H1 (cell line): Measurements from ENCODE around the gene CHCHD6. TPM values are rescaled to one million over a fixed set of nuclear protein-coding genes. Genes with fewer than 3 reads are reported as not detected.

Experiments used
- CTCF ChIA-PET: fragments of 300-600 bp; sonication (Branson Sonifier 250); formaldehyde crosslinking; loops from one replicate; lab custom pipeline; 2021; ENCODE audit not compliant: partially characterized antibody; lab: Charles Lee
- POLR2A ChIA-PET: fragments of 300-600 bp; sonication (Branson Sonifier 250); formaldehyde crosslinking; loops from one replicate; lab custom pipeline; 2021; ENCODE audit warnings: inconsistent platforms; ENCODE audit not compliant: partially characterized antibody; lab: Charles Lee
- DNase-seq, 2 experiments: peaks; one replicate each; pipeline versions ENCODE4 v3.0.0 to v3.0.0-alpha.2; 2010 to 2022; ENCODE audit warnings: low spot score in 2 of 2, low read depth in 1 of 2, mixed read lengths in 1 of 2
- FAIRE-seq: peaks from 2 replicates; lab custom pipeline; 2011; peaks lifted over from hg19 to GRCh38; lab: Jason Lieb, UNC
- H2AFZ ChIP-seq: 2 replicates; pipeline ENCODE4 v1.8.1; 2012; ENCODE audit warnings: low read length, inconsistent platforms
- H2AK5ac ChIP-seq: 2 replicates; pipeline ENCODE4 v1.6.1; 2013; ENCODE audit warnings: low read depth, low read length
- H2BK120ac ChIP-seq: replicated peaks from 2 replicates; pipeline ENCODE3; 2013; ENCODE audit warnings: low read depth, low read length, inconsistent platforms
- H2BK12ac ChIP-seq: 2 replicates; pipeline ENCODE4 v1.6.1; 2013; ENCODE audit warnings: low read depth, low read length
- H2BK15ac ChIP-seq: 2 replicates; pipeline ENCODE4 v1.6.1; 2013; ENCODE audit warnings: low read length
- H2BK20ac ChIP-seq: 2 replicates; pipeline ENCODE4 v1.6.1; 2013; ENCODE audit warnings: low read length
- H2BK5ac ChIP-seq: 2 replicates; pipeline ENCODE4 v1.6.1; 2013; ENCODE audit warnings: low read depth, low read length
- H3K14ac ChIP-seq: 2 replicates; pipeline ENCODE4 v1.6.1; 2013; ENCODE audit warnings: inconsistent platforms; ENCODE audit not compliant: insufficient read length
- H3K18ac ChIP-seq: 2 replicates; pipeline ENCODE4 v1.6.1; 2013; ENCODE audit warnings: low read length; ENCODE audit errors: extremely low read depth
- H3K23ac ChIP-seq: 2 replicates; pipeline ENCODE4 v1.6.1; 2013; ENCODE audit warnings: inconsistent platforms; ENCODE audit not compliant: insufficient read length
- H3K23me2 ChIP-seq: 2 replicates; pipeline ENCODE4 v1.6.1; 2013; ENCODE audit warnings: low read depth, low read length
- H3K27ac ChIP-seq: 2 replicates; pipeline ENCODE4 v1.6.1; 2011; ENCODE audit warnings: low read depth, low read length, inconsistent platforms
- H3K27me3 ChIP-seq, 4 experiments: replicated peaks in 1 of 4; 1 replicate in 1 of 4; 2 replicates in 3 of 4; pipeline versions ENCODE4 v1.6.1 to v1.8.1; 2011 to 2013; ENCODE audit warnings: low read length in 3 of 4, mild to moderate bottlenecking in 3 of 4, inconsistent platforms in 2 of 4, mixed read lengths in 2 of 4, moderate library complexity in 1 of 4; ENCODE audit not compliant: control insufficient read depth in 3 of 4, insufficient read depth in 3 of 4; ENCODE audit errors: extremely low read depth in 1 of 4
- H3K36me3 ChIP-seq, 4 experiments: 2 replicates each; pipeline versions ENCODE4 v1.6.1 to v1.8.1; 2011 to 2013; ENCODE audit warnings: mild to moderate bottlenecking in 4 of 4, low read length in 3 of 4, moderate library complexity in 2 of 4, control low read depth in 1 of 4, inconsistent platforms in 1 of 4; ENCODE audit not compliant: insufficient read depth in 4 of 4, control insufficient read depth in 2 of 4
- H3K4ac ChIP-seq: replicated peaks from 2 replicates; pipeline ENCODE3; 2013; ENCODE audit warnings: low read length, low read depth, mixed read lengths, inconsistent platforms; ENCODE audit not compliant: insufficient read length
- H3K4me1 ChIP-seq, 4 experiments: replicated peaks in 1 of 4; 1 replicate in 1 of 4; 2 replicates in 3 of 4; pipeline versions ENCODE4 v1.6.1 to v1.8.1; 2011 to 2013; ENCODE audit warnings: low read length in 3 of 4, inconsistent platforms in 2 of 4, mixed read lengths in 1 of 4; ENCODE audit not compliant: insufficient read depth in 4 of 4, control insufficient read depth in 3 of 4
- H3K4me2 ChIP-seq, 2 experiments: 2 replicates each; pipeline versions ENCODE4 v1.6.1 to v1.8.1; 2011 to 2013; ENCODE audit warnings: low read depth in 2 of 2, low read length in 2 of 2, control low read depth in 1 of 2, inconsistent platforms in 1 of 2, mild to moderate bottlenecking in 1 of 2; ENCODE audit not compliant: insufficient read depth in 1 of 2
- H3K4me3 ChIP-seq, 4 experiments: fragments of 200-600, 300-600 bp in 1 of 4; sonication (generic), shearing (Covaris generic), sonication (Bioruptor Twin) in 1 of 4; 2 replicates each; pipeline versions ENCODE4 v1.5.1 to v1.8.1; 2011 to 2016; ENCODE audit warnings: low read length in 4 of 4, low read depth in 3 of 4, control low read depth in 2 of 4, inconsistent platforms in 2 of 4, mild to moderate bottlenecking in 2 of 4, mixed read lengths in 1 of 4, moderate library complexity in 1 of 4; ENCODE audit not compliant: insufficient read depth in 2 of 4; ENCODE audit errors: extremely low read depth in 1 of 4
- H3K56ac ChIP-seq: replicated peaks from 2 replicates; pipeline ENCODE3; 2013; ENCODE audit warnings: low read depth, mild to moderate bottlenecking, mixed read lengths, low read length, inconsistent platforms; ENCODE audit not compliant: insufficient read length
- H3K79me1 ChIP-seq: 2 replicates; pipeline ENCODE4 v1.6.1; 2013; ENCODE audit warnings: low read depth, low read length, control low read depth
- H3K79me2 ChIP-seq, 2 experiments: 2 replicates each; pipeline versions ENCODE4 v1.6.1 to v1.8.1; 2012 to 2013; ENCODE audit warnings: low read length in 2 of 2, mild to moderate bottlenecking in 2 of 2, inconsistent platforms in 1 of 2; ENCODE audit not compliant: insufficient read depth in 2 of 2, control insufficient read depth in 1 of 2
- H3K9ac ChIP-seq, 4 experiments: replicated peaks in 1 of 4; 1 replicate in 1 of 4; 2 replicates in 3 of 4; pipeline versions ENCODE4 v1.6.1 to v1.8.1; 2011 to 2013; ENCODE audit warnings: low read depth in 3 of 4, low read length in 3 of 4, control low read depth in 2 of 4, mild to moderate bottlenecking in 2 of 4, moderate library complexity in 2 of 4, inconsistent platforms in 1 of 4; ENCODE audit errors: extremely low read depth in 1 of 4
- H3K9me3 ChIP-seq, 2 experiments: 2 replicates each; pipeline versions ENCODE4 v1.6.1 to v1.8.1; 2012 to 2013; ENCODE audit warnings: mild to moderate bottlenecking in 2 of 2, moderate library complexity in 2 of 2, control low read depth in 1 of 2, inconsistent platforms in 1 of 2, low read depth in 1 of 2, low read length in 1 of 2, mixed read lengths in 1 of 2; ENCODE audit not compliant: insufficient read depth in 2 of 2
- H4K20me1 ChIP-seq, 2 experiments: replicated peaks in 1 of 2; 2 replicates each; pipeline versions ENCODE3 to v1.8.1; 2011 to 2013; ENCODE audit warnings: inconsistent platforms in 2 of 2, low read length in 2 of 2, mild to moderate bottlenecking in 1 of 2; ENCODE audit not compliant: insufficient read depth in 2 of 2, control insufficient read depth in 1 of 2
- H4K5ac ChIP-seq: 2 replicates; pipeline ENCODE4 v1.6.1; 2013; ENCODE audit warnings: low read length, low read depth, mixed read lengths, inconsistent platforms; ENCODE audit not compliant: insufficient read length
- H4K8ac ChIP-seq: 2 replicates; pipeline ENCODE4 v1.8.0; 2013; ENCODE audit warnings: mild to moderate bottlenecking, moderate library complexity, low read length, inconsistent platforms; ENCODE audit not compliant: insufficient read depth; ENCODE audit errors: extremely low read depth
- H4K91ac ChIP-seq: replicated peaks from 2 replicates; pipeline ENCODE3; 2013; ENCODE audit warnings: low read length, mixed read lengths, inconsistent platforms; ENCODE audit not compliant: insufficient read length
- RBBP5 ChIP-seq: IDR thresholded peaks from 2 replicates; pipeline ENCODE4 v1.7.1; 2012; ENCODE audit warnings: low read depth, mild to moderate bottlenecking, inconsistent platforms, low read length, moderate library complexity, borderline replicate concordance
- SIN3A ChIP-seq, 2 experiments: IDR thresholded peaks in 1 of 2; conservative IDR thresholded peaks in 1 of 2; 2 replicates each; pipeline ENCODE4 v1.6.1; 2011 to 2012; ENCODE audit warnings: low read length in 2 of 2, improper control_type of control experiment in 1 of 2, low read depth in 1 of 2, mild to moderate bottlenecking in 1 of 2
- WGBS, 2 experiments: shearing (Covaris generic) in 1 of 2; methylation state at CpG; one replicate each; pipeline versions ENCODE4 v1.1.6 to v1.1.7; 2013 to 2015; ENCODE audit warnings: low lambda C conversion rate in 2 of 2, mixed read lengths in 2 of 2, inconsistent platforms in 1 of 2, low coverage in 1 of 2, missing lambda C conversion rate in 1 of 2; ENCODE audit not compliant: insufficient replicate concordance in 2 of 2, insufficient coverage in 1 of 2, insufficient read length in 1 of 2; ENCODE audit errors: extremely low coverage in 1 of 2, missing lambda C conversion rate in 1 of 2; 5-methylcytosine and 5-hydroxymethylcytosine counted together
- polyA plus RNA-seq, 7 experiments: library from polyadenylated mRNA; depleted of rRNA in 3 of 7; stranded (reverse) in 5 of 7; unstranded in 2 of 7; fragments of >200 nt in 5 of 7; fragments of 200-250 nt in 2 of 7; gene quantifications; 1 replicate in 5 of 7; 2 replicates in 1 of 7; 4 replicates in 1 of 7; pipeline versions ENCODE4 v1.2.1 to v1.2.3, GENCODE V29; 2011 to 2013; ENCODE audit warnings: missing spikeins in 2 of 7, mixed read lengths in 2 of 7
- total RNA-seq: library from RNA; stranded (reverse); fragmentation: NEBNext Ultra II Directional; extraction: Animal tissue kit (Norgen Biotek cat#: 25700); gene quantifications from 2 replicates; pipeline ENCODE4 v1.2.1, GENCODE V29; 2021

CHCHD6 gene
- total and polyA plus RNA-seq, 2 of the 8 experiments (the other 6 are each of a cell fraction or from before 2014, with no cell fraction given): 32.4 to 37.6 TPM

DNA sequence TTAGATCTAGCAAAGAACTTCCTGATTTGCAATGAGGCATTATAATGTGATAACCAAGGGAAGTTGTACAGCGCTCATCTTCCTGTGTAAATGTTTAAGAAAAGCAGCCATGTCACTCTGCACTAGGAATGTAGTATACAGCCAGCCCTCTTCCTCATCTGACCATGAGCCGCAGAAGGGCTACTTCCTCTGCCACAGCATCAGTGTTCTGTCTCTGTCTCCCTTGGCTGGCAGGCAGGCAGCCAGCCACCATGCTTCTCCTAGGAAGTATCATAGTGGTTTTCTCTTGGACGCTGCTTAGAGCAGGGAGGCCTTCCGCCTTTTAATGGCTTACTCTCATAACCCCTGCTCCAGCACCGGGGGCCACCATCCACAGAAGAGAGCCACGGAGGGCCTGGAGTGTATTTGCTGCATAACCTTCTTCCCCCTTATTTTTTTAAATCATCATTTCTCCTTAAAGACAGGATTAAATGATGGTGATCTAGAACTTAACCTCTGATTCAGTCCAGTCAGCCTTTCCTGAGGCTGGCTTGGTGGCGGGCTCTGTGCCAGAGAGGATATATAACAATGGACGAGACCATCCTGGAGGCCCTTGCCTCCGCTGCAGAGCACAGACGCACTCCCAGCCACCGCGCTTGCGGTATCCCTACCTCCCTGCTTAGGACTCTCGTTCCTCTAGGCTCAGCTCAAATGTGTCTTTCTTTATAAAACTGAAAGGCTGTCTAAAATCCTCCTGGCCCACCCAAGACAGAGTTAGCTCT is 221.6 kb downstream of the CHCHD6 start:
- Histone ChIP-seq H2BK120ac (no peak overlapping the region), H4K8ac (no peak overlapping the region), H2BK20ac (no peak overlapping the region), H3K4ac (no peak overlapping the region), H3K27ac (no peak overlapping the region), H4K5ac (no peak overlapping the region), H2BK12ac (no peak overlapping the region), H3K56ac (no peak overlapping the region), H2AK5ac (no peak overlapping the region), H3K79me2 (no peaks in the 10 kb centered on the region), H4K91ac (no peak overlapping the region), H2BK5ac (no peak overlapping the region), H3K9me3 (no peaks in the 10 kb centered on the region), H3K23me2 (no peaks in the 10 kb centered on the region), H3K14ac (no peak overlapping the region), H3K4me3 (no peak overlapping the region), H2BK15ac (no peak overlapping the region), H4K20me1 (no peaks in the 10 kb centered on the region), H3K23ac (no peak overlapping the region), H3K9ac (no peak overlapping the region), H2AFZ (no peak overlapping the region), H3K18ac (no peak overlapping the region), H3K4me1 (no peaks in the 10 kb centered on the region; a peak in 1 of 7 replicates), H3K79me1 (no peaks in the 10 kb centered on the region), H3K27me3 (no peaks in the 10 kb centered on the region), H3K36me3 (no peaks in the 10 kb centered on the region), H3K4me2 (no peak overlapping the region)
- ChIA-PET POLR2A (no interaction called here), CTCF (interaction anchor here (0.6 to 1.6 kb wide), 5 partner anchors 11 to 673 kb away, joined by 3 to 6 read pairs (median 4); no protein-coding TSS in a partner anchor)
- no peak for FAIRE-seq
- DNase-seq: no peak
- TF ChIP-seq RBBP5 (no peak), SIN3A (conservative IDR thresholded peaks at IDR 0.05 in 1 of 2, IDR thresholded peaks at IDR 0.05 in 1 of 2; ENCODE audit: low read depth in 1 of 2, low read length in 2 of 2) (no peak)
- 82% methylated on average over 14 of the region's 14 CpGs; no CpG with 5 or more reads in 1 of the 2 experiments for WGBS, 2 experiments
